ENCODE measurements around the gene RAB11FIP4. TPM values are rescaled to one million over a fixed set of nuclear protein-coding genes. Genes with fewer than 3 reads are reported as not detected.

RAB11FIP4 gene
- total and polyA plus RNA-seq, 4 donors, result 1.5 to 16.0 (median 3.3) TPM

DNA sequence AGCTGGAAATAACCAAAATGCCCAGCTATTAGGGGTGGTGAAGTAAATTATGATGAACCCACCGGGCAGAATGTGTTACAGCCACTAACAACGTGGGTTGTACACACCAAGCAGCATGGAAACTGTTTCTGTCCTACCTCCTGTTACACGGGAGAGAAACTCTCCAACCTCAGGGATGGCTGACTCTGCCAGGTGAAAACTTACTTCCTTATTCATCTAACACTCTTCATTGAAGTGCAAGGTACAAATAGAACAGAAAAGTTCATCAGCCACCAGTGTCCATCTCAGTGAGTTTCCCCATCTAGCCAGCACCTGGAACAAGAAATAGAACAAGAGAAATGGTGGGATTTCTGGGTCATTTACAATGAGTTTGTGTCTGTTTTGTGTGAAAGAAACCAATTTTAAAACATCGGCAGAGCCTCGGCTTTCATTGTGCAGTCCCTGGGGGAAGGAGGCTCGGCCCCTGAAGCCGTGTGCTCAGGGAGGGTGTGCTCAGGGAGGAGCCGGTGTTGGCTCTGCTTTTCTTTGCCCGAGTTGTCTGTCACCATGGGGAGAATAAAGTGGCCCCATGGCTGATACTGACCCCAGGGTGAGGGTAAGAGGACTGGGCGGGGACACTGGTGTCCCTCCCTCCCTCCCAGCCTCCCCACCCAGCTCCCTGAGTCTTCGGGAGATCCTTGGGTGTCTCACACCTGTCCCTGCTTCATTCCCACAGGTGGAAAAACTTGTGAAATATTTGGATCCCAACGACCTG lies 39.8 kb downstream of the RAB11FIP4 start:
- no peaks in the 10 kb centered on the region for H3K9me3 ChIP-seq (ENCODE audit: control insufficient read depth in 4 of 4, low read length in 3 of 4)
- DNase-seq (ENCODE audit: low spot score), result no peak
- no peak overlapping the region for H3K27ac ChIP-seq (ENCODE audit: low read depth in 1 of 2, low read length in 2 of 2)
- H3K4me3 ChIP-seq (ENCODE audit: low read depth in 1 of 3, low read length in 3 of 3), result no peak overlapping the region
- H3K4me1 ChIP-seq (ENCODE audit: control insufficient read depth in 4 of 4, insufficient read depth in 4 of 4, low read length in 3 of 4), result no peaks in the 10 kb centered on the region
- H3K9ac ChIP-seq (ENCODE audit: low read depth in 1 of 2, low read length in 2 of 2), result no peak overlapping the region
- peaks cover 0 to 2% (median 0%) of the 10 kb centered on the region in 4 donors for H3K27me3 ChIP-seq (ENCODE audit: control insufficient read depth in 4 of 4, insufficient read depth in 4 of 4, low read length in 3 of 4)
- H3K36me3 ChIP-seq (ENCODE audit: control insufficient read depth in 4 of 4, insufficient read depth in 3 of 4, low read depth in 1 of 4, low read length in 3 of 4), result no peaks in the 10 kb centered on the region
- TF ChIP-seq, protein P1, sequence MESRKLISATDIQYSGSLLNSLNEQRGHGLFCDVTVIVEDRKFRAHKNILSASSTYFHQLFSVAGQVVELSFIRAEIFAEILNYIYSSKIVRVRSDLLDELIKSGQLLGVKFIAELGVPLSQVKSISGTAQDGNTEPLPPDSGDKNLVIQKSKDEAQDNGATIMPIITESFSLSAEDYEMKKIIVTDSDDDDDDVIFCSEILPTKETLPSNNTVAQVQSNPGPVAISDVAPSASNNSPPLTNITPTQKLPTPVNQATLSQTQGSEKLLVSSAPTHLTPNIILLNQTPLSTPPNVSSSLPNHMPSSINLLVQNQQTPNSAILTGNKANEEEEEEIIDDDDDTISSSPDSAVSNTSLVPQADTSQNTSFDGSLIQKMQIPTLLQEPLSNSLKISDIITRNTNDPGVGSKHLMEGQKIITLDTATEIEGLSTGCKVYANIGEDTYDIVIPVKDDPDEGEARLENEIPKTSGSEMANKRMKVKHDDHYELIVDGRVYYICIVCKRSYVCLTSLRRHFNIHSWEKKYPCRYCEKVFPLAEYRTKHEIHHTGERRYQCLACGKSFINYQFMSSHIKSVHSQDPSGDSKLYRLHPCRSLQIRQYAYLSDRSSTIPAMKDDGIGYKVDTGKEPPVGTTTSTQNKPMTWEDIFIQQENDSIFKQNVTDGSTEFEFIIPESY (IDR thresholded peaks at IDR 0.05), result no peak
- WGBS, result 51% methylated on average over 12 of the region's 12 CpGs

DNA sequence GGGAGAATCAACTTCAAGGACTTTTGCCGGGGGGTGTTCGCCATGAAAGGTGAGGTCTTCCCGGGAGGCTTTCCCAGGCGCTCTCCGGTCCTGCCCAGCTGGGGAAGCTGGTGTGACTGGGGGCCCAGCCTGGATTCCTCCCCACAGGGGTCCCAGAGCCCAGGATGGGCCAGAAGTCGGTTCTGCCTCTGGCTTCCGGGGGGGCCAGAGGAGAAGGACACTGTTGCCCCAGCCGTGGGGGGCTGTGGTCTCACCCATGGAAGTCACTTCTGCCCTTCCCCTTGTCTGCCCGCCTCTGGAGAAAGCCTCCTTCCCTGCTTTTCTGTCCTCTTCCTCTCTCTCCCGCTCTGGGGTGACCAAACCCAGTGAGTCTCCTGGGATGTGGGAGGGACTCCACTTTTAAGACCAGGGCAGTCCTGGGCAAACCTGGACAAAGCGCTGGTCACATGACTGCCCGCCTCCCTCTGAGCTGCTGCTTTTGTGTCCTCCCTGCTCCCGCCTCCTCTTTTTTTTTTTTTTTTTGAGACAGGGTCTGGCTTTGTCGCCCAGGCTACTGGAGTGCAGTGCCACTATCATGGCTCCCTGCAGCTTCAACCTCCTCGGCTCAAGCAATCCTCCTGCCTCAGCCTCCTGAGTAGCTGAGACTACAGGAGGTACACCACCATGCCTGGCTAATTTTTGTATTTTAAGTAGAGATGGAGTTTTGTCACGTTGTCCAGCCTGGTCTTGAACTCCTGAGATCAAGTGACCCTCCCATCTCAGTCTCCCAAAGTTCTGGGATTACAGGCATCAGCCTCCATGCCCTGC lies 40.6 kb downstream of the RAB11FIP4 start:
- Histone ChIP-seq H3K27ac (ENCODE audit: low read depth in 1 of 2, low read length in 2 of 2) (no peak overlapping the region), H3K36me3 (ENCODE audit: control insufficient read depth in 4 of 4, insufficient read depth in 3 of 4, low read depth in 1 of 4, low read length in 3 of 4) (no peaks in the 10 kb centered on the region), H3K4me1 (ENCODE audit: control insufficient read depth in 4 of 4, insufficient read depth in 4 of 4, low read length in 3 of 4) (no peaks in the 10 kb centered on the region), H3K4me3 (ENCODE audit: low read depth in 1 of 3, low read length in 3 of 3) (no peak overlapping the region), H3K9ac (ENCODE audit: low read depth in 1 of 2, low read length in 2 of 2) (no peak overlapping the region), H3K9me3 (ENCODE audit: control insufficient read depth in 4 of 4, low read length in 3 of 4) (no peaks in the 10 kb centered on the region), H3K27me3 (ENCODE audit: control insufficient read depth in 4 of 4, insufficient read depth in 4 of 4, low read length in 3 of 4) (peaks cover 0 to 2% (median 0%) of the 10 kb centered on the region in 4 donors)
- DNase-seq (ENCODE audit: low spot score), result no peak
- WGBS, result 73% methylated on average over 16 of the region's 16 CpGs
- TF ChIP-seq GABPA (IDR thresholded peaks at IDR 0.05 in 1 of 2, conservative IDR thresholded peaks at IDR 0.05 in 1 of 2) (no peak), SP1 (IDR thresholded peaks at IDR 0.05) (no peak), YY1 (IDR thresholded peaks at IDR 0.05) (no peak), JUND (IDR thresholded peaks at IDR 0.05) (no peak), HNF4G (IDR thresholded peaks at IDR 0.05) (no peak), NR2F2 (IDR thresholded peaks at IDR 0.05) (no peak), HNF4A (conservative IDR thresholded peaks at IDR 0.05) (no peak), TAF1 (conservative IDR thresholded peaks at IDR 0.05) (no peak), FOXA2 (IDR thresholded peaks at IDR 0.05) (no peak), FOXA1 (IDR thresholded peaks at IDR 0.05) (no peak)
- TF ChIP-seq, protein P2, sequence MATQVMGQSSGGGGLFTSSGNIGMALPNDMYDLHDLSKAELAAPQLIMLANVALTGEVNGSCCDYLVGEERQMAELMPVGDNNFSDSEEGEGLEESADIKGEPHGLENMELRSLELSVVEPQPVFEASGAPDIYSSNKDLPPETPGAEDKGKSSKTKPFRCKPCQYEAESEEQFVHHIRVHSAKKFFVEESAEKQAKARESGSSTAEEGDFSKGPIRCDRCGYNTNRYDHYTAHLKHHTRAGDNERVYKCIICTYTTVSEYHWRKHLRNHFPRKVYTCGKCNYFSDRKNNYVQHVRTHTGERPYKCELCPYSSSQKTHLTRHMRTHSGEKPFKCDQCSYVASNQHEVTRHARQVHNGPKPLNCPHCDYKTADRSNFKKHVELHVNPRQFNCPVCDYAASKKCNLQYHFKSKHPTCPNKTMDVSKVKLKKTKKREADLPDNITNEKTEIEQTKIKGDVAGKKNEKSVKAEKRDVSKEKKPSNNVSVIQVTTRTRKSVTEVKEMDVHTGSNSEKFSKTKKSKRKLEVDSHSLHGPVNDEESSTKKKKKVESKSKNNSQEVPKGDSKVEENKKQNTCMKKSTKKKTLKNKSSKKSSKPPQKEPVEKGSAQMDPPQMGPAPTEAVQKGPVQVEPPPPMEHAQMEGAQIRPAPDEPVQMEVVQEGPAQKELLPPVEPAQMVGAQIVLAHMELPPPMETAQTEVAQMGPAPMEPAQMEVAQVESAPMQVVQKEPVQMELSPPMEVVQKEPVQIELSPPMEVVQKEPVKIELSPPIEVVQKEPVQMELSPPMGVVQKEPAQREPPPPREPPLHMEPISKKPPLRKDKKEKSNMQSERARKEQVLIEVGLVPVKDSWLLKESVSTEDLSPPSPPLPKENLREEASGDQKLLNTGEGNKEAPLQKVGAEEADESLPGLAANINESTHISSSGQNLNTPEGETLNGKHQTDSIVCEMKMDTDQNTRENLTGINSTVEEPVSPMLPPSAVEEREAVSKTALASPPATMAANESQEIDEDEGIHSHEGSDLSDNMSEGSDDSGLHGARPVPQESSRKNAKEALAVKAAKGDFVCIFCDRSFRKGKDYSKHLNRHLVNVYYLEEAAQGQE (IDR thresholded peaks at IDR 0.05), result no peak
- TF ChIP-seq, protein P3, sequence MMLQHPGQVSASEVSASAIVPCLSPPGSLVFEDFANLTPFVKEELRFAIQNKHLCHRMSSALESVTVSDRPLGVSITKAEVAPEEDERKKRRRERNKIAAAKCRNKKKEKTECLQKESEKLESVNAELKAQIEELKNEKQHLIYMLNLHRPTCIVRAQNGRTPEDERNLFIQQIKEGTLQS (IDR thresholded peaks at IDR 0.05), result no peak
- TF ChIP-seq, protein P4, sequence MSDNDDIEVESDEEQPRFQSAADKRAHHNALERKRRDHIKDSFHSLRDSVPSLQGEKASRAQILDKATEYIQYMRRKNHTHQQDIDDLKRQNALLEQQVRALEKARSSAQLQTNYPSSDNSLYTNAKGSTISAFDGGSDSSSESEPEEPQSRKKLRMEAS (IDR thresholded peaks at IDR 0.05), result no peak

All from liver (tissue), 9 donors.